MCF 10A (cell line): ENCODE data around the gene SULT1A4. TPM values are rescaled to one million over a fixed set of nuclear protein-coding genes. Genes with fewer than 3 reads are reported as not detected.
"Not testable (repeated sequence)": the region's sequence is repeated elsewhere in the genome, so short reads cannot be mapped to it uniquely, and the experiment has no call there.

Source experiments
- BruUV-seq: library from RNA; stranded (reverse); fragments of 400-500 nt; replicated peaks from 2 replicates; lab custom pipeline; 2021; lab: Mats Ljungman, UMichigan
- CTCF ChIA-PET: fragments of 300-600 bp; sonication (Branson Sonifier 250); formaldehyde crosslinking; extraction: SDS; loops from one replicate; lab custom pipeline; 2021; ENCODE audit warnings: antibody characterized with exemption, inconsistent platforms; lab: Yijun Ruan, JAX
- POLR2A ChIA-PET: fragments of 300-600, 350-650 bp; sonication (Branson Sonifier 250); formaldehyde crosslinking; extraction: SDS; loops from one replicate; lab custom pipeline; 2020; ENCODE audit warnings: antibody characterized with exemption, inconsistent platforms; lab: Yijun Ruan, JAX
- DNase-seq: peaks from one replicate; pipeline ENCODE4 v3.0.0-alpha.2; 2018; ENCODE audit not compliant: unreplicated experiment
- H3K27ac Mint-ChIP-seq: one replicate; pipeline ENCODE4 v1.8.0; 2022; ENCODE audit warnings: mild to moderate bottlenecking, low read depth, mixed read lengths; ENCODE audit not compliant: unreplicated experiment
- H3K27me3 Mint-ChIP-seq: one replicate; pipeline ENCODE4 v1.8.0; 2022; ENCODE audit warnings: mixed read lengths; ENCODE audit not compliant: insufficient read depth, unreplicated experiment
- H3K36me3 Mint-ChIP-seq: one replicate; pipeline ENCODE4 v1.8.0; 2022; ENCODE audit warnings: mild to moderate bottlenecking, moderate library complexity, mixed read lengths; ENCODE audit not compliant: insufficient read depth, unreplicated experiment
- H3K4me1 Mint-ChIP-seq: one replicate; pipeline ENCODE4 v1.8.0; 2022; ENCODE audit warnings: mixed read lengths; ENCODE audit not compliant: insufficient read depth, unreplicated experiment
- H3K4me3 Mint-ChIP-seq: one replicate; pipeline ENCODE4 v1.8.0; 2022; ENCODE audit warnings: mild to moderate bottlenecking, moderate library complexity, mixed read lengths; ENCODE audit not compliant: unreplicated experiment
- H3K9me3 Mint-ChIP-seq: one replicate; pipeline ENCODE4 v1.8.0; 2022; ENCODE audit warnings: mixed read lengths; ENCODE audit not compliant: unreplicated experiment
- intact Hi-C: fragments of 100-400 bp; cut with micrococcal nuclease; formaldehyde crosslinking; loops from 2 replicates; pipeline ENCODE4 v1.14.1; 2022
- total RNA-seq: library from RNA; stranded (reverse); gene quantifications from 2 replicates; pipeline ENCODE4 v1.2.3, GENCODE V29; 2022

The SULT1A4 gene
- total RNA-seq, 1 experiment from 2014 or later, result 1.2 TPM

GRCh38 chr16:29465985-29466824 lies 6.5 kb downstream of the SULT1A4 start:
- H3K4me1 Mint-ChIP-seq, H3K27me3 Mint-ChIP-seq, intact Hi-C loops, POLR2A ChIA-PET, CTCF ChIA-PET, H3K36me3 Mint-ChIP-seq, H3K27ac Mint-ChIP-seq, H3K4me3 Mint-ChIP-seq, BruUV-seq, H3K9me3 Mint-ChIP-seq, DNase-seq: not testable (repeated sequence)

- BruUV-seq, H3K27me3 Mint-ChIP-seq, CTCF ChIA-PET, H3K27ac Mint-ChIP-seq, intact Hi-C loops, H3K36me3 Mint-ChIP-seq, POLR2A ChIA-PET, H3K9me3 Mint-ChIP-seq, DNase-seq, H3K4me1 Mint-ChIP-seq, H3K4me3 Mint-ChIP-seq: not testable (repeated sequence)
These were observed 7.2 kb downstream of the SULT1A4 start for GRCh38 chr16:29466904-29467303.

- intact Hi-C loops, H3K9me3 Mint-ChIP-seq, H3K27me3 Mint-ChIP-seq, H3K36me3 Mint-ChIP-seq, CTCF ChIA-PET, DNase-seq, H3K27ac Mint-ChIP-seq, BruUV-seq, H3K4me1 Mint-ChIP-seq, POLR2A ChIA-PET, H3K4me3 Mint-ChIP-seq: not testable (repeated sequence)
These were observed 8.1 kb downstream of the SULT1A4 start for GRCh38 chr16:29467654-29468366.

GRCh38 chr16:29469660-29470059 lies 9.9 kb downstream of the SULT1A4 start:
- H3K27me3 Mint-ChIP-seq, CTCF ChIA-PET, H3K9me3 Mint-ChIP-seq, POLR2A ChIA-PET, H3K36me3 Mint-ChIP-seq, H3K4me1 Mint-ChIP-seq, intact Hi-C loops, BruUV-seq, H3K27ac Mint-ChIP-seq, DNase-seq, H3K4me3 Mint-ChIP-seq: not testable (repeated sequence)

- H3K36me3 Mint-ChIP-seq, H3K4me3 Mint-ChIP-seq, H3K9me3 Mint-ChIP-seq, POLR2A ChIA-PET, H3K27me3 Mint-ChIP-seq, CTCF ChIA-PET, H3K27ac Mint-ChIP-seq, DNase-seq, intact Hi-C loops, H3K4me1 Mint-ChIP-seq, BruUV-seq: not testable (repeated sequence)
These were observed 12.4 kb downstream of the SULT1A4 start for GRCh38 chr16:29472065-29472464.

- intact Hi-C loops, POLR2A ChIA-PET, H3K27me3 Mint-ChIP-seq, H3K36me3 Mint-ChIP-seq, H3K9me3 Mint-ChIP-seq, H3K27ac Mint-ChIP-seq, H3K4me1 Mint-ChIP-seq, CTCF ChIA-PET, BruUV-seq, DNase-seq, H3K4me3 Mint-ChIP-seq: not testable (repeated sequence)
These were observed 22.6 kb downstream of the SULT1A4 start for GRCh38 chr16:29482276-29482675.

GRCh38 chr16:29506308-29506707 lies 46.6 kb downstream of the SULT1A4 start, which contains the start of gene NPIPB12:
TSS of gene NPIPB12 (minus strand) at chr16:29506408.
- BruUV-seq, H3K27ac Mint-ChIP-seq, POLR2A ChIA-PET, H3K4me1 Mint-ChIP-seq, intact Hi-C loops, H3K4me3 Mint-ChIP-seq, CTCF ChIA-PET, H3K9me3 Mint-ChIP-seq, H3K36me3 Mint-ChIP-seq, H3K27me3 Mint-ChIP-seq, DNase-seq: not testable (repeated sequence)
